ENCODE results near the gene ETV5. TPM values are rescaled to one million over a fixed set of nuclear protein-coding genes. Genes with fewer than 3 reads are reported as not detected.

Gene ETV5
- total and polyA plus RNA-seq, 9 of the 15 experiments (the other 6 are each of a cell fraction or from before 2014, with no cell fraction given) = 9.2 to 25.9 (median 15.9) TPM

DNA sequence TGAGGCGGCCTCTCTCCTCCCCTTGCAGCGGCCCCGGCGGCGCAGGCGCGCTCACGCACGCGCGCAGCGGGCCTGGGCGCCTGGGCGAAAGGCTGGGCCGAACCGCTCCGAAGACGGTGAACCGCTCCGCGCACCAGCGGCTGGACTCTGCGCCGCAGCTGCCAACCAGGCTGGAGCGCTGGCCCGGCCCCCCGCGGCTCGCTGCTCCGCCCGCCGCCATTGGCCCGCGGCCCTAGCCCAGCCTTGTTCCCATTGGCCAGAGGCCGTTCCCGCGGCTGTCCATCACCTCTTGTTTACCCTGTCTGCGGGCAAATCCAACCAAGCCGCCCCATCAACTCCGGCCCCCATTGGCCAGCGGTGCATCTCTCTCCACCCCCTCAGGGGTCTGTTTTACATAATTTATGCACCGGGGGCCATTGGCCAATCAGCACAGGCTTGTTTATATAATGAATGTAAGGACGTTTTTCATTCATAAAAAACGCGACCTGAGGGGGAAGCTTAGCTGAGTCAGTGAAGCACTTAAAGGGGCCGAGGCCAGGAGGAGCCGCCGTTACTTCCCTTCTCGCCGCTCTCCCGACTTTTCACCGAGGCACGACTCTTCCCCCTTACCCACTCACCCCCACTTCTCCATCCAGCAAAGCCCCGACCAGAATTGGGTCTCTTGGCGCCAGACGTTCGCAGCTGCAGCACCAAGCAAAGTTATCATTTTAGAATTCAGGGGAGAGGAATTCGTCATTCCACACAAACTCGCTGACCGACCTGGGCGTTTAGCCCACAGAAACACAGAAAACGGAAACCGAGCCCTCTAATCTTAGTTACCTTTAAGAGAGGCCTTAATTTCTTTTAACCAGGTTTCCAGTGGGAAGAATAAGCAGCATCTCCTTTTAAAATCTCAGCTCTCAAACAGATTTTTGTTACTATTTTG lies at the start of gene ETV5 (continued):
- TF ChIP-seq TFAP4 (CRISPR knock-in tag; IDR thresholded peaks at IDR 0.05; ENCODE audit: borderline replicate concordance) (peak; percentile 54; the same call in 1 of the 2 replicates), ZNF586 (CRISPR knock-in tag; conservative IDR thresholded peaks at IDR 0.05) (no peak), TCF3 (CRISPR knock-in tag; IDR thresholded peaks at IDR 0.05) (no peak), ZNF174 (CRISPR knock-in tag; IDR thresholded peaks at IDR 0.05) (no peak), CCAR2 (IDR thresholded peaks at IDR 0.05; ENCODE audit: low read depth, low read length) (no peak), ATF6 (CRISPR knock-in tag; IDR thresholded peaks at IDR 0.05) (no peak), CAMTA2 (CRISPR knock-in tag; conservative IDR thresholded peaks at IDR 0.05) (no peak), RBM39 (optimal IDR thresholded peaks at IDR 0.05; ENCODE audit: low read depth, low read length) (no peak), MXI1 (IDR thresholded peaks at IDR 0.05; ENCODE audit: low read depth, low read length) (no peak), SMC3 (conservative IDR thresholded peaks at IDR 0.05; ENCODE audit: insufficient read depth, low read depth, low read length) (0 out of 2 replicates have a peak, but pooled peaks have one; percentile 16), NRF1 (conservative IDR thresholded peaks at IDR 0.05 in 1 of 2, IDR thresholded peaks at IDR 0.05 in 1 of 2) (peak; percentile 91 to 92), ZC3H4 (CRISPR knock-in tag; IDR thresholded peaks at IDR 0.05; ENCODE audit: borderline replicate concordance) (no peak), CBX5 (IDR thresholded peaks at IDR 0.05; ENCODE audit: borderline replicate concordance, low read depth) (no peak), KAT2B (IDR thresholded peaks at IDR 0.05; ENCODE audit: low read depth, low read length) (no peak), PRMT5 (CRISPR knock-in tag; IDR thresholded peaks at IDR 0.05) (no peak), ARID3B (CRISPR knock-in tag; IDR thresholded peaks at IDR 0.05; ENCODE audit: borderline replicate concordance) (no peak), TEAD1 (CRISPR knock-in tag; IDR thresholded peaks at IDR 0.05) (no peak; a peak in 1 of 4 replicates), BCL6 (CRISPR knock-in tag; IDR thresholded peaks at IDR 0.05) (no peak)
- TF ChIP-seq, protein P1, sequence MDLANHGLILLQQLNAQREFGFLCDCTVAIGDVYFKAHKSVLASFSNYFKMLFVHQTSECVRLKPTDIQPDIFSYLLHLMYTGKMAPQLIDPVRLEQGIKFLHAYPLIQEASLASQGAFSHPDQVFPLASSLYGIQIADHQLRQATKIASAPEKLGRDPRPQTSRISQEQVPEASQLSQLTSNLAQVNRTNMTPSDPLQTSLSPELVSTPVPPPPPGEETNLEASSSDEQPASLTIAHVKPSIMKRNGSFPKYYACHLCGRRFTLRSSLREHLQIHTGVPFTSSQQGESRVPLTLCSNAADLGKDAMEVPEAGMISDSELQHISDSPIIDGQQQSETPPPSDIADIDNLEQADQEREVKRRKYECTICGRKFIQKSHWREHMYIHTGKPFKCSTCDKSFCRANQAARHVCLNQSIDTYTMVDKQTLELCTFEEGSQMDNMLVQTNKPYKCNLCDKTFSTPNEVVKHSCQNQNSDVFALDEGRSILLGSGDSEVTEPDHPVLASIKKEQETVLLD (IDR thresholded peaks at IDR 0.05) = no peak
- TF ChIP-seq, protein P2, sequence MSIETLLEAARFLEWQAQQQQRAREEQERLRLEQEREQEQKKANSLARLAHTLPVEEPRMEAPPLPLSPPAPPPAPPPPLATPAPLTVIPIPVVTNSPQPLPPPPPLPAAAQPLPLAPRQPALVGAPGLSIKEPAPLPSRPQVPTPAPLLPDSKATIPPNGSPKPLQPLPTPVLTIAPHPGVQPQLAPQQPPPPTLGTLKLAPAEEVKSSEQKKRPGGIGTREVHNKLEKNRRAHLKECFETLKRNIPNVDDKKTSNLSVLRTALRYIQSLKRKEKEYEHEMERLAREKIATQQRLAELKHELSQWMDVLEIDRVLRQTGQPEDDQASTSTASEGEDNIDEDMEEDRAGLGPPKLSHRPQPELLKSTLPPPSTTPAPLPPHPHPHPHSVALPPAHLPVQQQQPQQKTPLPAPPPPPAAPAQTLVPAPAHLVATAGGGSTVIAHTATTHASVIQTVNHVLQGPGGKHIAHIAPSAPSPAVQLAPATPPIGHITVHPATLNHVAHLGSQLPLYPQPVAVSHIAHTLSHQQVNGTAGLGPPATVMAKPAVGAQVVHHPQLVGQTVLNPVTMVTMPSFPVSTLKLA (conservative IDR thresholded peaks at IDR 0.05) = peak in 1 of 2 experiments; percentile 55; a peak in 2 of 4 replicates

Measured in K562 (cell line).